Measurements from ENCODE around the gene DAB1. TPM values are rescaled to one million over a fixed set of nuclear protein-coding genes. Genes with fewer than 3 reads are reported as not detected.

DAB1 gene
- total and polyA plus RNA-seq, 8 donors, result 0.04 to 1.4 (median 0.39) TPM

- WGBS, 2 donors, result 63 to 75% methylated on average over 2 of the region's 2 CpGs
- Histone ChIP-seq H3K9me3 (no peaks in the 10 kb centered on the region), H3K27ac (no peak overlapping the region), H3K4me3 (no peak overlapping the region), H3K4me1 (no peaks in the 10 kb centered on the region), H3K36me3 (no peaks in the 10 kb centered on the region), H3K27me3 (no peaks in the 10 kb centered on the region)
- DNase-seq, result no peak
- intact Hi-C loops (cut with DNase I), result no loop called here
- TF ChIP-seq CTCF (IDR thresholded peaks at IDR 0.05), result no peak
- no peak for ATAC-seq
- no peak for FAIRE-seq
Observed at GRCh38 chr1:57190898-57191297, 233.0 kb downstream of the DAB1 start.

GRCh38 chr1:57188168-57188567, 235.7 kb downstream of the DAB1 start:
- Histone ChIP-seq H3K4me3 (no peak overlapping the region), H3K9me3 (no peaks in the 10 kb centered on the region), H3K27me3 (no peaks in the 10 kb centered on the region), H3K36me3 (no peaks in the 10 kb centered on the region), H3K4me1 (no peaks in the 10 kb centered on the region), H3K27ac (no peak overlapping the region)
- DNase-seq, result no peak
- TF ChIP-seq CTCF (IDR thresholded peaks at IDR 0.05), result no peak
- no peak for ATAC-seq
- no peak for FAIRE-seq
- intact Hi-C loops (cut with DNase I), result no loop called here
- 63 to 72% methylated on average over 2 of the region's 2 CpGs for WGBS, 2 donors

- Histone ChIP-seq H3K9me3 (no peaks in the 10 kb centered on the region), H3K36me3 (no peaks in the 10 kb centered on the region), H3K4me3 (no peak overlapping the region), H3K27me3 (no peaks in the 10 kb centered on the region), H3K27ac (no peak overlapping the region), H3K4me1 (no peaks in the 10 kb centered on the region)
- ATAC-seq (no peak), FAIRE-seq (no peak), DNase-seq (no peak)
- intact Hi-C loops (cut with DNase I), result no loop called here
- WGBS, 2 donors, result 90 to 91% methylated on average over 3 of the region's 3 CpGs
- no peak for TF ChIP-seq CTCF (IDR thresholded peaks at IDR 0.05)
Observed at GRCh38 chr1:57186455-57186854, 237.4 kb downstream of the DAB1 start.

- no peak overlapping the region for H3K4me3 ChIP-seq
- no peaks in the 10 kb centered on the region for H3K36me3 ChIP-seq
- WGBS, 2 donors, result 75 to 83% methylated on average over 4 of the region's 4 CpGs
- no peak for FAIRE-seq
- no peak for TF ChIP-seq CTCF (IDR thresholded peaks at IDR 0.05)
- ATAC-seq, result no peak
- H3K27ac ChIP-seq, result no peak overlapping the region
- H3K9me3 ChIP-seq, result no peaks in the 10 kb centered on the region
- DNase-seq, result no peak
- H3K4me1 ChIP-seq, result no peaks in the 10 kb centered on the region
- peaks cover 0 to 3% (median 0%) of the 10 kb centered on the region in 4 donors for H3K27me3 ChIP-seq
- intact Hi-C loops (cut with DNase I), result no loop called here
Observed at GRCh38 chr1:57179001-57179400, 244.9 kb downstream of the DAB1 start.

GRCh38 chr1:57175506-57175905, 248.4 kb downstream of the DAB1 start:
- H3K4me3 ChIP-seq, result no peak overlapping the region
- TF ChIP-seq CTCF (IDR thresholded peaks at IDR 0.05), result no peak
- H3K27me3 ChIP-seq, result peaks cover 0 to 3% (median 0%) of the 10 kb centered on the region in 4 donors
- H3K36me3 ChIP-seq, result no peaks in the 10 kb centered on the region
- no peak overlapping the region for H3K27ac ChIP-seq
- no peaks in the 10 kb centered on the region for H3K9me3 ChIP-seq
- FAIRE-seq, result no peak
- intact Hi-C loops (cut with DNase I), result no loop called here
- WGBS, 2 donors, result 74 to 77% methylated on average over 5 of the region's 5 CpGs
- ATAC-seq, result no peak
- no peaks in the 10 kb centered on the region for H3K4me1 ChIP-seq
- DNase-seq, result no peak

Data from pancreas (tissue), 10 donors.